Stimulated activated CD8-positive, alpha-beta memory T cell treated with anti-CD3 and anti-CD28 coated beads, Interleukin-4, amount 100 ng/mL, for 24 hours (primary cell): Measurements from ENCODE around the gene ZBTB33.

ENCODE experiments used
- DNase-seq: peaks from one replicate; pipeline ENCODE4 v3.0.0-alpha.2; 2020; ENCODE audit warnings: low read depth

The ZBTB33 gene

DNA sequence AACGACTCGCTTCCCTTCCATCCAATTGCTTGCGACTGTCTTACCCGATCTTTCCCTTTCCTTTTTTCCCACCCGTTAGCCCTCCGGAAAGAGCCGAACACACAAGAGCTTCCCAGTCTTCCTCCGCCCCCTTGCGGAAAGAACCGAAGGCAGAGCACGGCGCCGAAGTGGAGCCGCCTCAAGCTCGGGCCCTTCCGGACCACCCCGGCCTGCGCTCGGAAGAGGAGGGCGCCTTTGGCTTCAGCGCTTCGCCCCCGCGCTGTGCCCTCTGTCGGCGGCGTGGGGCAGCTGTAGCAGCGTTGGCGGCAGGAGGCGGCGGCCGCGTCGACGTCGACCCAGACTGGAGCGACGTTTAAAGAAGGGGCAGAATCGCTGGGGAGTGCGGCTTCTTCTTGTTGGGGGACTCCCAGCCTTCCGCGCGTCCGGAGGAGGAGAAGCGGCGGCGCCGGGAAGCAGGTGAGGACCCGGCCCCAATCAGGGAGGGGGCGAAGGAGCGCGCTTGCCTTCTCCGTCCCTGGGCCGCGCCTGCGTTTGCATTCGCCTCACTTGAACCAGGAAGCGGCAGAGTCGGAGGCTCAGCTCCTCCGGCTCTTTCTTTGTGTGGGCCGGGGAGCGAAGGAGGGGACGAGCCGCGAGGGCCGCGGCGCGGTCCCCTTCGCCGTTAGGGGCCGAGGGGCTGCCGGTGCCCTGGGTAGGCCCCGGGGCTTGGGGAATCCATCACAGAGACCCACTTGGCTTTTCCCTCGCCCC, at the start of gene ZBTB33:
TSS of gene ZBTB33 (plus strand) at position 291 of the 750 bp plus-strand sequence. CDS start 2,604 bp downstream, outside the sequence.
- peak; percentile 75 for DNase-seq

GRCh38 chrX:120200851-120201250, 49.8 kb upstream of the ZBTB33 start:
- DNase-seq, result no peak

GRCh38 chrX:120205816-120206753, 44.5 kb upstream of the ZBTB33 start:
- DNase-seq, result no peak

GRCh38 chrX:120207009-120207605, 43.5 kb upstream of the ZBTB33 start:
- no peak for DNase-seq

DNA sequence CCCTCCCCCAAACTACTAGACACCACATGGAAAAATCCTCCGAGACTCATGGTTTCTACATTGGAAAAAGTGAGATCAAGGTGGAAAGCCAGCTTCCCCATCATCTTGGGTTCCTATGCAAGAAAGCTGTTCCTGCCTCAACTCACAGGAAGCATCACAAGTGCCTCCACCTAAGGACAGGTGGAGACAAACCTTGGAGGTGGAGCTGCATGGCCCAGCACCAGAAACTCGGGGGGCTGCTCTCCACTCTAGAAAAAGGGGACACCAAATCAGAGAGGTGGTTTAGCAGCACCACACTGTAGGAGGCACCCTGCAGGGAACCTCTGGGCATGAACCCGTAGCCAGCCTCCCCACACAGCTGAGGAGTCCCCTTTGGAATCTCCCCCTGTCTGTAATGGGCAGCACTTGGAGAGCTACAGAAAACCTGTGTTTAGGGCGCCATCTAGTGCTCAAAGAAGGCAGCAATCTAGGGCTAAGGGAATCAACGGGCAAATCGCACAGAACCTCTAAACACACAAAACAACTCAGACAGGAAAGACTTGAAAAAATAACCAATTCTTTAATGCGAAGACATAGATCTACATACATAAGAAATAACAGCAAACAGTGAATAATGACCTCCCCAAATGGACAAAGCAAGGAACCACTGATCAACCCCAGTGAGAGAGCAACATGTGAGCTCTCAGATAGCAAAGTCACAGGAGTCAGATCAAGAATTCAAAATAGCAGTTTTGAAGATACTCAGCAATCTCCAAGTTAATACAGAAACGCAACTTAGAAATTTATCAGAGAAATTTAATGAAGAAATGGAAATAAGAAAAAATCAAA, 37.0 kb upstream of the ZBTB33 start:
- peak; percentile 35 for DNase-seq

GRCh38 chrX:120223374-120223773, 27.2 kb upstream of the ZBTB33 start:
- no peak for DNase-seq

GRCh38 chrX:120224388-120224787, 26.2 kb upstream of the ZBTB33 start:
- no peak for DNase-seq

DNA sequence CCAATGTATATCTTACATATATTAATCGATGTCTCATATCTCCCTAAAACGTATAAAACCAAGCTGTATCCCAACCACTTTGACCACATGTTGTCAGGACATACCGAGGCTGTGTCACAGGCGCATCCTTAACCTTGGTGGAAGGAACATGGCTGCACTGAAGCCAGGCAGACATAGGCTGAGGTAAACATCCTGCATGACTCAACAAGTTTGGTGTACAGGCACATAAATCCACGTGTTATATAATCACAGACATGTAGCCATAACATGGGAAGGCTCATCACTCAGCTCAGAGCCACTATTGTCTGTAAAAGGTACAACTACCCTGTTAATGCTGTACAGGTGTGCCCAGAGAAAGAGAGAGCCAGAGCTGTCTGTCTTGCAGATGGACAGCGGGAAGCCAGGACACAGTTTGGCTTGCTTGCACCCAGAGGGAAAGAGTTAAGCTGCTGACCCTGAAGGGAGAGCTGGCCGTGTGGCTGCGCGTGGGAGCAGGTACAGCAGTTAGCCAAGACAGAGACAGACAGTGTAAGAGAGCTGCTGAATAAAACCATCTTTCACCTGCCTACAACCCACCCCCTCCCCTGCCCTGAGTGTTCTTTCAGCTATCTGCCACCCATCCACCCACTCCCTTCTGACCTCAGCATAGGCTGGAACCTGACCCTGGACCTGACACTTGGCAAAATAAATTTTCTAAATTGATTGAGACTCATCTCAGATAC, 22.3 kb upstream of the ZBTB33 start:
- DNase-seq, result no peak

DNA sequence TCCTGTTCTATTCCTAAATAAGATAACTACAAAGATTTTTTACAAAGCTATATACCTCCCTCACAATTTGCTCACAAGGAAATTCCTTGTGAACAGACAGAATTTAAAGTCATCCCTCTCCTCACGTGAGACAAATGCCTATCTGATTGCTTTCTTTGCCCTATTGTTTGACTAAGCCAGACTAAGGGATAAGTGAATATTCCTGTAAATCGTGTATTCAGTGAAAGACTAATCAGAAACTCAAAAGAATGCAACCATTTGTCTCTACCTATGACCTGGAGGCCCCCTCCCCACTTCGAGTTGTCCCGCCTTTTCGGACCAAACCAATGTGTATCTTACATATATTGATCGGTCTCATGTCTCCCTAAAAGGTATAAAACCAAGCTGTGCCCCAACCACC, 15.3 kb upstream of the ZBTB33 start:
- no peak for DNase-seq

DNA sequence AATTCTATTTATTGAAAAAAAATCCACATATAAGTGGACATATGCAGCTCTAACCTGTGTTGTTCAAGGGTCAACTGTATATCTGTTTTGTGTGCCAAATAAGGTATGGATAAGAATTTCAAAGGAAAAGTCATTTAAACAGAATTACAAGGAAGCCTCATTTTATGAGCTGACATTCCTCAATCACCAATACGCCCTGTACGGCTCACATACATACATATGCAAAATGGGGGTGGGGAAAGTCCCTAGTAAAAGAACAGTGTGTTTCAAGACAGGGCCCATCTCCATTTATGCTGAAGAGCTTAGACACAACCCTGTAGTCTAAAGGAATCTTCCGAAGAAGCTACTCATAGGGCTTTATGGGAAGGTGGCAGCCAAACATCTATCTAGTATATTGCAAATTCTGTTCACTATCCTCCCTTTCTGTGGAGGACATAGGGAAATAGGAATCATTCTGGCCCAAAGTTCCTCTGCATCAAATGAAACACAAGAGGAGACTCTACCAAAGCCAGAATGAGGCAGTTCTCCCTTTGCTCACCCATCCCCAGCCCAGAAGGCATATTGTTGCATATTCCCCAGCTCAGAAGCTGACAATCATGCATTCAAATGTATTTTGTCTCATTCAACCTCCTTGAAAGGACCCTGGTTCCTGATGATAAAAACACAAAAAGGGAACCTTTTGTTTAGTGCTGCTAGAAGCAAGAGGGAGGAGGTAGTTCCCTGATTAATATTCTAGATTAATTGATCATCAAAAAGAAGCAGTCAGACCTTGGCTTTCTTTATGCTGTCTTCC, 13.7 kb upstream of the ZBTB33 start:
- no peak for DNase-seq

DNA sequence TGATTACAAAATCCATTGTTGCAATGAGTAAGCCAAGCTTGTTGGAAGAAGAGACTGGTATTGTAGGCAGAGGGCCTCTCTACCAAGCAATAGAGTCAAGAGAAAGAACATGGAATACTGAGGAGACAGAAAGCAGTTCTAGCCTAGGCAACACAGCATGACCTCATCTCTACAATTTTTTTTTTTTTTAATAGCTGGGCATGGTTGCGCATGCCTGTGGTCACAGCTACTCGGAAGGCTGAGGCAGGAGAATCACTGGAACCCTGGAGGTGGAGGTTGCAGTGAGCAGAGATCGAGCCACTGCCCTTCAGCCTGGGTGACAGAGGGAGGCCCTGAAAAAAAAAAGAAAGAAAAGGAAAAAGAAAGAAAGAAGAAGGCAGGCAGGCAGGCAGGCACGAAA, 11.7 kb upstream of the ZBTB33 start:
- no peak for DNase-seq

GRCh38 chrX:120242813-120243212, 7.8 kb upstream of the ZBTB33 start:
- no peak for DNase-seq

- no peak for DNase-seq
These were observed 6.2 kb upstream of the ZBTB33 start for GRCh38 chrX:120244395-120244734.

- DNase-seq, result peak; percentile 7
These were observed 5.7 kb upstream of the ZBTB33 start for GRCh38 chrX:120244735-120245498.

DNA sequence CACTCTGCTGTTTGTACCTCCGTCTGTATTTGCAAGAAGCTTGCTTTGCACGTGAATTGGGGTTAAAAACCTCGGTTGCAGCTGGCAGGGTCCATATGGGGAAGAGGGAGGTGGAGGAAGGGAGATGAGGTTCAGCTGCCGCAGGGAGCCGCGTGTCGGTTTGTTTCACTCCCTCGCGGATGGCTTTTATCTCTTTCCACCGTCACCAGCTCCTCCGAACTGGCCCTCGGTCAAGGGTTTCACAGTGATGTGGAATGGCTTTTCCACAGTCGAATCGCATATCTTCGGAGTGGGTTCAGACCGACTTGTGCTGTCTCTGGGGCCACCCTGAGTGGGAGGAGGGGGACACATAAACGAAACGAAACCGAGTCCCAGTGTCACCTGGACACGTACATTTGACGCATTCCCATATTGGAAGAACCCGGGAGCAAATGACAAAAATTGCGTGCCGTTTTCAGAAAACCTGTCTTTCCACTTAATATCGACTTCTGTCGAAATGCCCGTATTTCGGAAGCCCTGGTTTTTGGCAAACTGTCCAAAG, 929 bp downstream of the ZBTB33 start:
- peak; percentile 4 for DNase-seq

GRCh38 chrX:120253784-120254183, 3.2 kb downstream of the ZBTB33 start:
- DNase-seq, result no peak

GRCh38 chrX:120260369-120260768, 9.8 kb downstream of the ZBTB33 start:
- no peak for DNase-seq

DNA sequence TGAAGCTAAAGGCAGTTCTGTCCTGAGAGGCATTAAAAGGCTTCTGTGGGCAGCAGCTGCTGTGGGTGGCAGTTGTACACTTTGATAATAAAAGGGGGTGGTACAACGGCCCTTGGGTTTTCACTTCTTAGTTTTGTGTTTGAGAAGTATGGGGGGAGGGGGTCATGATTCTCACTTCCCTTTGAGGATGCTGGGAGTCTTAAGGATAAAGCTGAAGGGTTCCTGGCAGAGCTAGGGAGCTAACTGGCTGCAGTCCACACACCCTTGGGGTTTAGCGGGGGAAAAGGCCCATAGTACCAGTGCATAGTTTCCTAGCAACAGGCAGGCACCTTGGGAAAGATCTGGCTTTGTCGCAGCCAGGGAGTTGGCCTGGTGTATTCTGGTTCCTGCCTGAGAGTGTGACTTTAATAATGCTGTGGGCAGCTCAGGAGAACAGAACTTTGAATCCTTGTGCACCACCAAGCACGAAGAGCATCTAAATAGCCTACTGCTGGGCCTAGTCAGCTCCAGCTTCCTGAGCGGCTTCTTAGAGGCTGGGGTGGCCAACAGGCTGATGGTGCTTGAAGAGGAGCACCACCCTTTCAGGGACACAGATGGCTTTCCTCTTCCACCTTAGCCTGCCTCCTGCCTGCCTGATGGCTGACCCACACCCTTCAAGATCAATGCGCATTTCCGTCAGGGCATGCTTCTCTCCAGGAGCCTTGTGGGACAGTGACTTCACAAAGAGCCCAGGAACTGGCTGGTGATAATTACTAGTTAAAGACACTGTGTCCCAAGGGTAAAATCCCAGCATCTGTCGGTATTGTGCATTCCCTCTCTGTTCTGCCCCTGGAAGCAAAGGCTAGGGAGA, 12.5 kb downstream of the ZBTB33 start:
- DNase-seq, result no peak
